ENCODE data around the gene CHI3L1. TPM values are rescaled to one million over a fixed set of nuclear protein-coding genes. Genes with fewer than 3 reads are reported as not detected.

CHI3L1 gene
- total RNA-seq, 1 donor from 2014 or later, result not detected

DNA sequence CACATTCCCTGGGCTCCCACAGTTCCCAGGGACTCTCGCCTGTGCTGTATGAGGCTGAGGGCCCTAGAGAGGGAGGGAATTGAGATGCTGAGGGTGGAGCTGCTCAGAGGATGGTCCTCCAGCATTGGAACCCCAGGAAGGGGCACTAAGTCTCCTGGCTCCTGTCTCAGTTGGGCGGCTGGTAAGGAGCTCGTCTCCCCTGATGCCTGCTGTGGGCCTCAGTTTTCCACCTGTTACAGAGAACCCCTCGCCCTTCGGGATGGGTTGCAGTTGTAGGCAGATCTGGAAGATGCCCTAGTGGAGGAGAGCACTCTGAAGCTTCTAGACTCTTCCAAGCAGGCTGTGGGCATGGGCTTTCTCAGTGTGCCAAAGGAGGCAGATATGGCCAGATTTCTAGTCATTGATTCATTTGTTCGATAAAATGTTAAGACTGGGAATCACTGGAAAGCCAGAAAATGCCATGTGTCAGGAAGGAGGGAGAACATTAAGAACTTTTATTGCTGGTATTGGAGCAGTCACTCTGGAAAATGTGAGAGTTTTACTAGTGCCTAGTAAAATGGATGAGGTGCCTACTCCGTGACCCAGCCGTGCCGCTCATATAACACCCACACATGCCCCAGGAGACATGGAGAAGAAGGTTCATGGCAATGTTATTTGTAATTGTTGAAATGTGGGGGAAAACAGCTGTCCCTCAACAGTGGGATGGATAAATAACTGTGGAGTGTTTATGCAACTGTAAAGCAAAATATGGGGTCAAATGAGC is 10.1 kb downstream of the CHI3L1 start:
- H3K4me1 Mint-ChIP-seq (ENCODE audit: low read depth), result no peaks in the 10 kb centered on the region
- H3K27me3 Mint-ChIP-seq (ENCODE audit: insufficient read depth), result peaks cover 2% of the 10 kb centered on the region
- no peak overlapping the region for H3K27ac Mint-ChIP-seq
- intact Hi-C loops (cut with micrococcal nuclease), result no loop called here
- no peak overlapping the region for H3K4me3 Mint-ChIP-seq
- H3K36me3 Mint-ChIP-seq (ENCODE audit: low read depth), result no peaks in the 10 kb centered on the region
- H3K9me3 Mint-ChIP-seq, result no peaks in the 10 kb centered on the region
- DNase-seq (ENCODE audit: low spot score), result no peak

DNA sequence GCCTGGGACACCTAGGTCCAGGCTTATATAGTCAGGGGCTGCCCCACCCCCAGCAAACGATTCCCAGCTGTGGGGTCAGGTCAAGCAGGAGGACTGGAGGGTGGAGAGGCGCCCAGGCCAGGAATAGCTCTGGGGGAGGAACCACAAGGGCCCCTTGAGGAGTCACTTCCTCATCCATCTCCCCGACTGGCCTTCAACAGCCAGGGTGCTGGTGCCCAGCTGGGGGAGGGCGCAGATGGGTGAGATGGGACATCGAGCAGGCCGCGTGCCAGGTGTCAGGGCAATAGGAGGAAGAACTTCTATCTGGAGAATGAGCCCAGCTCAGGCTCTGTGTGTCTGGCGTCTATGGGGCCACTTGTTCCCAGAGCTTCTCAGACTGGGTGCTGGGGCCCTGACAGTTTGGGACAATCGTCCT is 10.7 kb downstream of the CHI3L1 start:
- Mint-ChIP-seq H3K36me3 (ENCODE audit: low read depth) (no peaks in the 10 kb centered on the region), H3K4me3 (no peak overlapping the region), H3K27ac (no peak overlapping the region), H3K4me1 (ENCODE audit: low read depth) (no peaks in the 10 kb centered on the region), H3K27me3 (ENCODE audit: insufficient read depth) (peaks cover 2% of the 10 kb centered on the region), H3K9me3 (no peaks in the 10 kb centered on the region)
- intact Hi-C loops (cut with micrococcal nuclease), result no loop called here
- DNase-seq (ENCODE audit: low spot score), result no peak

DNA sequence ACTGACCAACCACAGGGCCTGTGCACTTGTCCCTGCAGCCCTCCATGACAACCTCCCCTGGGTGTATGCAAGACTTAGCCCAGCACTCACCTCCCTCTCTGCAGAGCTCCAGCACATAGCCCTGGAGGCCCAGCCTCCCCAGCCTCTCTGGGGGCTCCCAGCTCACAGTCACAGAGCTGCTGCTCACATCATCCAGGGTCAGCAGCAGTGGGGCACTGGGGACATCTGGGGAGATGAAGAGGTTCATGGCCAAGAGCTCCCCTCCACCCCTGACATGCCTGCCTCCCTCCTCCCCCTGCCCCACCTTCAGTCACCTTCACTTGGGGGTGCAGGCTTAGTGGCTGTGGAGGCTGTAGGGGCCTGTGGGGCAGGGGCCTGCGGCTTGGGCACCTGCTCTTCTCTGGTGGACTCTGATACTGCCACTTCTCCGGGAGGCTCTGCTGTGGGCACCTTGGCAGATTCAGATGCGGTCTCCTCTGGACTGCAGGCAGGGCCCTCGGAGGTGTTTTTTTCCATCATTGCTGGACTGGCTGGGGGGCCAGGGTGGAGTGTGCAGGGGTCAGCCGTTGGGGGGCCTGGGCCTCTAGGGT is 11.2 kb downstream of the CHI3L1 start, which contains the start of gene MYBPH:
Gene MYBPH (minus strand): TSS at position 590 of the 590 bp plus-strand sequence. CDS start 71 bp downstream, at position 519.
- intact Hi-C loops (cut with micrococcal nuclease), result no loop called here
- no peak for DNase-seq (ENCODE audit: low spot score)
- no peaks in the 10 kb centered on the region for H3K9me3 Mint-ChIP-seq
- peaks cover 2% of the 10 kb centered on the region for H3K27me3 Mint-ChIP-seq (ENCODE audit: insufficient read depth)
- no peak within 1 kb of the TSS for H3K27ac Mint-ChIP-seq
- H3K4me3 Mint-ChIP-seq, result no peak within 1 kb of the TSS
- no peaks in the 10 kb centered on the region for H3K4me1 Mint-ChIP-seq (ENCODE audit: low read depth)
- H3K36me3 Mint-ChIP-seq (ENCODE audit: low read depth), result no peaks in the 10 kb centered on the region

DNA sequence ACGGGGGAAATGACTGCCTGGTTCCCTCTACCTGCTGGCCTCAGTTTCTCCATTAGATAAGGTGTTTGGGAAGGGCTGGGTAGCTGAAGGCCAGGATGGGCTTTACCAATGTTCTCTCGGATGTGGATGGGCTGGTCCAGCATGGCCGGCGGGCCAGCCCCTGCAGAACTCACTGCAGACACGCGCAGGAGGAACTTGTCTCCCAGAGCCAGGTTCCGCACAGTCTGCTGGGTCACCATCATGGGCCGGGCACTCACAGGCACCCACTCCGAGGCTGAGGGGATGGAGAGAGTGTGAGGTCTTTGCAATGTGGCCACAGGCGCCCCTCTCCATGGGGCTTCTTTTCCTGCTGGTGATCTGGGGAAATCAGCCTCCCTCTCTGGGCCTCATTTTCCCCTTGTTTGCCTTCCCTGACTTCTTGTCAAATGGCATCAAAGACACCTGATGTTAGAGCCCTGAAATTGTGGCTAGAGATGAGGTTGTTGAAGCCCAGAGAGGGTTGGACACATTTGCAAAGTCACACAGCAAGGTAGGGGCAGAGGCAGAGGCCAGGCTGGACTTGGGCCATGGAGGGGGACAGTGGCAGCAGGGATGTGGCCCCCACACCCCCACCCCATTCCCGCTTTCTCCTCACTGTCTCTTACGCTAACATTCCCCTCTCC is 12.0 kb downstream of the CHI3L1 start:
- Mint-ChIP-seq H3K36me3 (ENCODE audit: low read depth) (no peaks in the 10 kb centered on the region), H3K4me1 (ENCODE audit: low read depth) (no peaks in the 10 kb centered on the region)

DNA sequence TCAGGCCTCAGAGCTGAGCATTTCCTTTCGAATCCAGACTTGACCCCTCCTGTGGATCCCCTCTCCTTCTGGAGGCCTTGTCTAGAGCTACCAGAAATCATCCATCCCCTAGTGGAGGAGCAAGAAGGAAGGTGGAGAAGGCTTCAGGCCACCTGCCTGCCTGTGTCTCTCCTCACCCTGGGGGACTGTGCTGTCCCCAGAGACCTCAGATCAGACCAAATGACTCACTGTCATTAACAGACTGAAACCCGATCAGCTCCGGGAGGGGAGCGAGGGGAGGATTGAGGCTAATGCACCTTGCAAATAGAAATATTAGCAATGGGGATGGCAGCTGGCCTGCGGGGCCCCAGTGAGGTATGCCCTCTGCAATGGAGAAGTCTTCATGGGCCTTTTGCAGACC is 12.9 kb downstream of the CHI3L1 start:
- Mint-ChIP-seq H3K9me3 (no peaks in the 10 kb centered on the region), H3K27ac (no peak overlapping the region), H3K4me3 (no peak overlapping the region), H3K4me1 (ENCODE audit: low read depth) (no peaks in the 10 kb centered on the region), H3K36me3 (ENCODE audit: low read depth) (no peaks in the 10 kb centered on the region), H3K27me3 (ENCODE audit: insufficient read depth) (peaks cover 2% of the 10 kb centered on the region)
- intact Hi-C loops (cut with micrococcal nuclease), result no loop called here
- no peak for DNase-seq (ENCODE audit: low spot score)

More for the DNA sequence above, 12.0 kb downstream of the CHI3L1 start:
- no peak for DNase-seq (ENCODE audit: low spot score)
- intact Hi-C loops (cut with micrococcal nuclease), result no loop called here
- Mint-ChIP-seq H3K4me3 (no peak overlapping the region), H3K27me3 (ENCODE audit: insufficient read depth) (peaks cover 2% of the 10 kb centered on the region), H3K27ac (no peak overlapping the region), H3K9me3 (no peaks in the 10 kb centered on the region)

DNA sequence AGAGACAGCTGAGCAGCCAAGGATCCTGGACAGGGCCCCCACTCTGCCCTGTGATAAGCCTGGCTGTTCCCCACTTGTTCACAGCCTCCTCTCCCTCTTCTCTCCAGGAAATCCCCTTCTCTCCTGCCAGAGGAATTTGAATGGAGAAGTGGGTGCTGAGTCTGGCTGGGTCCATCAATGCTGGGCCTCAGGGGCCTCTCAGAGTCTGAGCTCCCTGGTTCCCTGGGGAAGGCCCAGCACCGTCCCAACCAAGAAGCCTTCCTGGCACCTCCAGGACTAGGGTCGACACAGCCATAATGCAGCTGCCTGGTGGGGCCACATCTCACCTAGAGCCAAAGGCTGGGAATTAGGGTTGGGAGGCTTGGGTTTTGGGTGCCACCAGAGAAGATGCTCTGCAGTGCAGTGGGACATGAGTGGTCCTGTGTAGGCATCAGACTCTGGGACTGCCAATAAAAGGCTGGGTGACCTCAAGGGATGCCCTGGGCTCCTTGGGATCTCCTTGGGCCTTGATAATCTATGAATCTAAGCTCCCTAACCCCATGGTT is 13.4 kb downstream of the CHI3L1 start:
- DNase-seq (ENCODE audit: low spot score), result no peak
- no peaks in the 10 kb centered on the region for H3K4me1 Mint-ChIP-seq (ENCODE audit: low read depth)
- H3K4me3 Mint-ChIP-seq, result no peak overlapping the region
- no peaks in the 10 kb centered on the region for H3K9me3 Mint-ChIP-seq
- no peak overlapping the region for H3K27ac Mint-ChIP-seq
- no peaks in the 10 kb centered on the region for H3K36me3 Mint-ChIP-seq (ENCODE audit: low read depth)
- intact Hi-C loops (cut with micrococcal nuclease), result no loop called here
- peaks cover 2% of the 10 kb centered on the region for H3K27me3 Mint-ChIP-seq (ENCODE audit: insufficient read depth)

DNA sequence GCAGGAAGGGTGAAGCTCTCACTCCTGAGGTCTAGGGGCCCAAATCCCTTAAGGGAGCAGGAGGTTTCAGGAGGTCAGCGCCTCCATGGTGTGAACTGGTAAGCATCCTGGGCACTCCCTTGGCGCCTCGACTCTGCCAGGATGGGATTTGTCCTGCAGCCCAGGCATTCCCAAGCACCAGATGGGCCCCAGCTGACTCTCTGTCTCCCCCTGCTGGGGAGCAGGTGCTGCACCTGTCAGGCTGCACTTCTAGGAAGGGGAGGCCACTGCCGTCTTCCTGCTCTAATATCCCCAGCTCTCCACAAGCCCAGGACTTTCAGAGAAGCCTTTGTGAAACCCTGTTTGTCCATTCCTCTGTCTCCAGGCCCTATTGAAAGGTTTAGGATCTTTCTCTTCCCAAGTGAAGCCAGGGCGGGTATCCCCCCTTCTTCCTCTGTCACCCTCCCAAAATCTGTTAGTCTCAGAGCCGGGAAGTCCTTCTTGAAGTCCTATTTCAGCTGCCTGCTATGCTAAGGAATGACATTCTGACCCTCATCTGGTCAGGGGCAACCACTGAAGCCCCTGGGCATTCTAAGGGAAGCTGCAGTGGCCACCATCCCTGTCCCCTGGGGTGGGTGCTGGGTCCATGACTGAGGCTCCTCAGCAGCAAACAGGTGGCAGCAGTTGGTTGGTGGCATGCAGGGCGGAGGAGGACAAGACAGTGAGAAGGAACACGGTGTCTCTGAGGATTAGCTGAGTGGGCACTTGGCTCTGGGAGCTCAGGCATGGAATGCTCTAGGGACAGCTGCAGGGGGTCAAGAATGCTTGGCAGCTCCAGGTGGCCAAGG is 14.1 kb downstream of the CHI3L1 start:
- H3K9me3 Mint-ChIP-seq, result no peaks in the 10 kb centered on the region
- H3K27me3 Mint-ChIP-seq (ENCODE audit: insufficient read depth), result peaks cover 2% of the 10 kb centered on the region
- H3K27ac Mint-ChIP-seq, result no peak overlapping the region
- H3K4me3 Mint-ChIP-seq, result no peak overlapping the region
- intact Hi-C loops (cut with micrococcal nuclease), result loop anchor here (1.0 kb wide), 1 partner anchor 44 kb away; no protein-coding TSS in a partner anchor
- H3K36me3 Mint-ChIP-seq (ENCODE audit: low read depth), result no peaks in the 10 kb centered on the region
- DNase-seq (ENCODE audit: low spot score), result peak; percentile 17
- no peaks in the 10 kb centered on the region for H3K4me1 Mint-ChIP-seq (ENCODE audit: low read depth)

DNA sequence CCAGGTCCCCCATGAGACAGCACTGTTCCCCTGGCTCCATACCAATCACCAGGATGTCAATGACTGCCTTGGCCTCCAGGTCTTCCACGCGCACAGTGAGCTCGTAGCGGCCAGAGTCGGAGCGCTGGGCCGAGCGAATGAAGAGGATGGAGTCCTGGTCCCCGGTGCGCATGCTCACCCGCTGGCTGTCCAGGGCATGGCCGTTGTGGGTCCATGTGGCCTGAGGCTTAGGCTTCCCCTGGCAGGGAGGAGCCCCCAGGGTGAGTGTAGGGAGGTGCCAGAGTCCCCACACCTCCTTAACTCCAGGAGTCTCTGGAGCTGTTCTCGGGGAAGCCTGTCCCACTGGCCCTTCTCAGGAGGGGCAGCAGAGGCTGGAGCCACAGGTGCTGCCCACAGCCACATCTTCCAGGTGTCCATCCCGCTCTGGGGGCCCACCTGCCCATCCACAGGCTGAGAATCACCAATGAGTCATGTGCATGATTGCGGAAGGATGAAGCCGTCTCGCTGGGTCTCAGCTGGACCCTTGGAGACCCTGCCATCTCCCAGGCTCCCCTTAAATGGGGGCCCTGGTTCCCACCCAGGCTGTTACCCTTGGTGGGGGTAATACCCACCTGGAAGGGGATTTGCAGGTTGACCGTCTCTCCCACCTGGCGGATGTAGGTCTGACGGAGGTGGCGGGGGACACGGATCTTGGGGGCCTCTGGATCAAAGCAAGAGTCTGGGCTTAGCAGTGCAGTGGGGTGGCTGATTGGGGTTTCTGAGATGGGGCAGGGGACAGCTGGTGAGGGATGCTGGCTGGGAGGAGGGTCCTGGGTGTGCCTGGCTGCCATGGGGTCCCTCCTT is 14.9 kb downstream of the CHI3L1 start:
- Mint-ChIP-seq H3K27ac (no peak overlapping the region), H3K27me3 (ENCODE audit: insufficient read depth) (peaks cover 2% of the 10 kb centered on the region), H3K4me1 (ENCODE audit: low read depth) (no peaks in the 10 kb centered on the region), H3K4me3 (no peak overlapping the region), H3K9me3 (no peaks in the 10 kb centered on the region), H3K36me3 (ENCODE audit: low read depth) (no peaks in the 10 kb centered on the region)
- no peak for DNase-seq (ENCODE audit: low spot score)
- intact Hi-C loops (cut with micrococcal nuclease), result loop anchor here (1.0 kb wide), 1 partner anchor 45 kb away; no protein-coding TSS in a partner anchor

DNA sequence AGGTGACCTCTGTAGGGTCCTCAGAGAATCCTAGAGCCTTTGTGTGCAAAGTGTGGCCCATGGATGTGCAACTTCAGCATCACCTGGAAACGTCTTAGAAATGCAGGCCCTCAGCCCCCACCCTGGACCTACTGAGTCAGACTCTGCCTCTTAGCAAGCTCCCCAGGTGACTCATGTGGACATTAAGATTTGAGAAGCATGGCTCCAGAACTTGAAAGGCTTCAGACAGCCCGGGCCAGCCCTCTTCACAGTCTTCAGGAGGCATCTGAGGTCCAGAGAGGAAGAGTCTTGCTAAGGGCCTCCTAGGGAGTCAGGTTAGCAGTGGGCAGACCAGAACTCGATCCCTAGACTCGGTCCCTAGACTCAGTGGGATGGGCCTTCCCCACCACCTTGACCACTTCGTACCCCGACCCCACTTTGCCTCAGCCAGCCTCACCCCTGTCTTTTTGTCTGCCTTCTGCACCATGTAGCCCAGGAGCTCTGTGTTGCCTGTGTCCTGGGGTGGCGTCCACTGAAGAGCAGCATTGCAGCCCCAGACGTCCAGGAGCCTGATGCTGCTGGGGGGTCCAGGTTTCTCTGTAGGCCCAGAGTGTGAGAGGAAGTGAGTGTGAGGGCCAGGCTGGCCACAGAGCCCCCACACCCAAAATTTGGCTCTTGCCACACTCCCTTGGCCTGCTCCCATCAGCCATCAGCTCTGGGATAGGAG is 15.7 kb downstream of the CHI3L1 start:
- Mint-ChIP-seq H3K4me3 (no peak overlapping the region), H3K36me3 (ENCODE audit: low read depth) (no peaks in the 10 kb centered on the region), H3K27me3 (ENCODE audit: insufficient read depth) (peaks cover 2% of the 10 kb centered on the region), H3K4me1 (ENCODE audit: low read depth) (no peaks in the 10 kb centered on the region), H3K27ac (no peak overlapping the region), H3K9me3 (no peaks in the 10 kb centered on the region)
- DNase-seq (ENCODE audit: low spot score), result no peak
- intact Hi-C loops (cut with micrococcal nuclease), result no loop called here

DNA sequence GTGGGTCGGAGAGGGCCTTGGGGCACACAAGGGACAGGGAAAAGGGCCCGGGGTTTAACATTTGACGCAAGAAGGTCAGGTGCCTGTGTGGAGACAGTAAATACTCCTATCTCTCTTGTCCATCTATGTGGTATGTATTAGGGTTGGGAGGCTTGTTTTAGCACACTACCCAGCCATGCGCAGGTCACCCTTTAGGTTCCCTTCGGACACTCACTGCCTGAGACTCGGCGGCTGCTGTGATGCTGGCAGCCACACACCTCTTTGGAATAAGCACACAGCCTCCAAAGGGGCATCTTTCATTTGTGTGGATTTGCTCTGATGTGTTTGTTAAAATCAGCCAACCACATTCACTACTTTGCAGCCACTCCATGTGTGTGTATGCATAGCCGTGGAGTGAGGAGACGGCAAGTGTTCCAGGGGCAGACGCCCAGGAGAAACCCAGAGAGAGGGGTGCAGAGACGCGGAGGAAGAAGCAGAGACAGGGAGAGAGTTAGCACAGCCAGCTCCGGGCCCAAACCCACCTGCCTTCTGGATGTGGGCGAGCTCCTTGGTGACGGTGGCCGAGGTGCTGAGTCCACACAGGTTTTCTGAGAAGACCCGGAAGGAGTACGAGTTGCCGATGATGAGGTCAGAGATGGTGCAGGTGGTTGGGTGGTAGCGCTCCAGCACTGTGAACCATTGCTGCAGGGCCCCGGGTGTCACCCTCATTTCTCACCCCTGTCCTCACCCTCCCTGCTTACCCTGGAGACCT is 16.6 kb downstream of the CHI3L1 start:
- no peaks in the 10 kb centered on the region for H3K36me3 Mint-ChIP-seq (ENCODE audit: low read depth)
- no peak for DNase-seq (ENCODE audit: low spot score)
- H3K4me3 Mint-ChIP-seq, result no peak overlapping the region
- intact Hi-C loops (cut with micrococcal nuclease), result no loop called here
- no peaks in the 10 kb centered on the region for H3K4me1 Mint-ChIP-seq (ENCODE audit: low read depth)
- no peaks in the 10 kb centered on the region for H3K9me3 Mint-ChIP-seq
- peaks cover 5% of the 10 kb centered on the region for H3K27me3 Mint-ChIP-seq (ENCODE audit: insufficient read depth)
- H3K27ac Mint-ChIP-seq, result no peak overlapping the region

DNA sequence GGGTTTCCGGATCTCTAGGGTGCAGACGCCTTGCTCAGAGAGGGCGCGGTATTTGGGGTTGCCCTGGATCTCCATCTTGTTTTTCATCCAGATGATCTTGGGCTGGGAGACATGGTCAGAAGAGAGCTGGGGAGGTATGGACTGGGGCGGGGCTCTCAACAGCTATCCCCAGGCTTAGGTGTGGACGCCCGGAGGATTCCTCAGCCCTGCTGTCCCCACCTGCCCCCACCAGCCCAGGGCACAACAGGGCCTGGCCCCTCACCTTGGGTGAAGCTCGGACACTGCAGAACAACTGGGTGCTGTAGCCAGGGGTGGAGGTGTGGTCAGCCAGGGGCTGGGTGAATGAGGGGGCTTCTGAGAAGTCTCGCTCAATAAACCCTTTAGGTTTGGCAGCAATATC is 17.5 kb downstream of the CHI3L1 start:
- no peaks in the 10 kb centered on the region for H3K9me3 Mint-ChIP-seq
- no peaks in the 10 kb centered on the region for H3K4me1 Mint-ChIP-seq (ENCODE audit: low read depth)
- no peaks in the 10 kb centered on the region for H3K36me3 Mint-ChIP-seq (ENCODE audit: low read depth)
- no peak overlapping the region for H3K4me3 Mint-ChIP-seq
- DNase-seq (ENCODE audit: low spot score), result no peak
- H3K27me3 Mint-ChIP-seq (ENCODE audit: insufficient read depth), result peaks cover 8% of the 10 kb centered on the region
- intact Hi-C loops (cut with micrococcal nuclease), result no loop called here
- no peak overlapping the region for H3K27ac Mint-ChIP-seq

Data from activated T-helper 1 cell treated with anti-CD3 and anti-CD28 coated beads, Interleukin-12 subunit alpha, Interleukin-12 subunit beta, Interleukin-2, Interleukin-4 antibody, amounts not matched to agents 30 ng/mL and 10 ng/mL and 1 ng/mL, durations not matched to agents 14 hours and 24 hours and 36 hours (primary cell).